B cell (primary cell): Measurements from ENCODE around the gene SHMT1. TPM values are rescaled to one million over a fixed set of nuclear protein-coding genes. Genes with fewer than 3 reads are reported as not detected.
"Not testable (repeated sequence)": the region's sequence is repeated elsewhere in the genome, so short reads cannot be mapped to it uniquely, and the experiment has no call there.

Experiments
- ATAC-seq: fragments of 200-7000 bp; cut with Tn5 transposase; one replicate; pipeline ENCODE4 v1.10.0; 2021; ENCODE audit warnings: low read depth, mild to moderate bottlenecking, moderate number of reproducible peaks, moderate library complexity
- CTCF ChIA-PET: fragments of 350-600 bp; sonication (Branson Sonifier 250); formaldehyde crosslinking; loops from one replicate; lab custom pipeline; 2021; ENCODE audit warnings: antibody characterized with exemption, inconsistent platforms; lab: Charles Lee
- POLR2A ChIA-PET: fragments of 350-600 bp; sonication (Branson Sonifier 250); formaldehyde crosslinking; loops from one replicate; lab custom pipeline; 2021; ENCODE audit warnings: antibody characterized with exemption; lab: Charles Lee
- DNase-seq: peaks from one replicate; pipeline ENCODE4 v3.0.0; 2013
- H2AFZ ChIP-seq: 2 replicates; pipeline ENCODE4 v1.6.1; 2012; ENCODE audit warnings: mild to moderate bottlenecking, low read depth, low read length; ENCODE audit not compliant: insufficient read depth, poor library complexity, severe bottlenecking
- H3K27ac ChIP-seq, 2 donors: 1 replicate in 1 of 2; 2 replicates in 1 of 2; pipeline ENCODE4 v1.5.1; 2012 to 2013; ENCODE audit warnings: low read length in 2 of 2, mild to moderate bottlenecking in 2 of 2, moderate library complexity in 1 of 2
- H3K27me3 ChIP-seq, 4 experiments: fragments of 200-600 bp in 1 of 4; sonication (generic) in 1 of 4; replicated peaks in 1 of 4; 1 replicate in 2 of 4; 2 replicates in 2 of 4; pipeline versions ENCODE4 v1.6.1 to v1.7.0; 2013 to 2016; ENCODE audit warnings: low read length in 3 of 4, mild to moderate bottlenecking in 2 of 4, mixed read lengths in 1 of 4, moderate library complexity in 1 of 4; ENCODE audit not compliant: insufficient read depth in 4 of 4, control insufficient read depth in 3 of 4; ENCODE audit errors: control extremely low read depth in 1 of 4
- H3K36me3 ChIP-seq, 2 experiments: replicated peaks in 1 of 2; 1 replicate in 1 of 2; 2 replicates in 1 of 2; pipeline versions ENCODE4 v1.6.1 to v1.7.1; 2013; ENCODE audit warnings: low read length in 1 of 2; ENCODE audit not compliant: insufficient read depth in 2 of 2, control insufficient read depth in 1 of 2; ENCODE audit errors: control extremely low read depth in 1 of 2, extremely low read depth in 1 of 2
- H3K4me1 ChIP-seq, 2 donors: fragments of 200-600 bp in 1 of 2; sonication (generic) in 1 of 2; 1 replicate in 1 of 2; 2 replicates in 1 of 2; pipeline versions ENCODE4 v1.5.1 to v1.6.1; 2013 to 2017; ENCODE audit warnings: low read length in 2 of 2; ENCODE audit not compliant: control insufficient read depth in 2 of 2, insufficient read depth in 2 of 2
- H3K4me2 ChIP-seq: replicated peaks from 2 replicates; pipeline ENCODE3; 2012; ENCODE audit warnings: mild to moderate bottlenecking, low read depth, low read length; ENCODE audit not compliant: poor library complexity, severe bottlenecking
- H3K4me3 ChIP-seq, 5 experiments: fragments of 200-600 bp in 1 of 5; sonication (generic) in 1 of 5; 1 replicate in 3 of 5; 2 replicates in 2 of 5; pipeline versions ENCODE4 v1.5.1 to v1.7.0; 2011 to 2016; ENCODE audit warnings: low read length in 4 of 5, mild to moderate bottlenecking in 4 of 5, low read depth in 2 of 5, control low read depth in 1 of 5, moderate library complexity in 1 of 5; ENCODE audit not compliant: insufficient read depth in 1 of 5; ENCODE audit errors: control extremely low read depth in 1 of 5, extremely low read depth in 1 of 5
- H3K79me2 ChIP-seq: fragments of 200-600 bp; sonication (generic); one replicate; pipeline ENCODE4 v1.6.0; 2016; ENCODE audit warnings: low read length; ENCODE audit not compliant: control insufficient read depth, insufficient read depth
- H3K9ac ChIP-seq: fragments of 200-600 bp; sonication (generic); 2 replicates; pipeline ENCODE4 v1.6.1; 2017; ENCODE audit warnings: mild to moderate bottlenecking, low read length, moderate library complexity
- H3K9me3 ChIP-seq, 3 donors: one replicate each; pipeline versions ENCODE4 v1.6.1 to v1.7.1; 2013; ENCODE audit warnings: low read length in 2 of 3; ENCODE audit not compliant: control insufficient read depth in 2 of 3, insufficient read depth in 1 of 3; ENCODE audit errors: control extremely low read depth in 1 of 3
- H4K20me1 ChIP-seq: 2 replicates; pipeline ENCODE4 v1.6.0; 2012; ENCODE audit warnings: mild to moderate bottlenecking, low read length; ENCODE audit not compliant: insufficient read depth, control insufficient read depth, poor library complexity, severe bottlenecking
- H3K27ac Mint-ChIP-seq: one replicate; pipeline ENCODE4 v1.8.0; 2021; ENCODE audit warnings: mixed read lengths
- H3K27me3 Mint-ChIP-seq: one replicate; pipeline ENCODE4 v1.8.0; 2021; ENCODE audit warnings: mixed read lengths
- H3K4me1 Mint-ChIP-seq: one replicate; pipeline ENCODE4 v1.8.0; 2021; ENCODE audit warnings: mixed read lengths
- H3K4me3 Mint-ChIP-seq: one replicate; pipeline ENCODE4 v1.8.0; 2021; ENCODE audit warnings: mixed read lengths
- H3K9me3 Mint-ChIP-seq: one replicate; pipeline ENCODE4 v1.8.0; 2022; ENCODE audit warnings: mixed read lengths; ENCODE audit not compliant: insufficient read depth
- EZH2 ChIP-seq: IDR thresholded peaks from 2 replicates; pipeline ENCODE4 v1.6.1; 2012; ENCODE audit warnings: borderline replicate concordance, low read depth, mild to moderate bottlenecking, moderate library complexity, low read length; ENCODE audit not compliant: insufficient read depth, poor library complexity, severe bottlenecking
- WGBS: methylation state at CpG from one replicate; pipeline ENCODE4 v1.1.5; 2013; ENCODE audit warnings: missing lambda C conversion rate; ENCODE audit not compliant: insufficient coverage; 5-methylcytosine and 5-hydroxymethylcytosine counted together
- intact Hi-C: fragments of 100-400 bp; cut with micrococcal nuclease; formaldehyde crosslinking; loops from one replicate; pipeline ENCODE4 v1.10.0; 2022
- polyA plus RNA-seq: library from polyadenylated mRNA; depleted of rRNA; stranded (reverse); fragments of >200 nt; gene quantifications from 2 replicates; pipeline ENCODE4 v1.2.3, GENCODE V29; 2012
- total RNA-seq, 2 donors: library from RNA; stranded (reverse); fragments of 120-200 nt in 1 of 2; gene quantifications; 1 replicate in 1 of 2; 2 replicates in 1 of 2; pipeline versions ENCODE4 v1.2.3 to v1.2.4, GENCODE V29; 2013 to 2022
- TF ChIP-seq, protein P1 (sequence below): fragments of 200-600 bp; IDR thresholded peaks from one replicate; pipeline ENCODE4 v1.8.0; 2022; ENCODE audit warnings: antibody characterized with exemption, mild to moderate bottlenecking

The SHMT1 gene
- total and polyA plus RNA-seq, 2 donors (not counting 1 experiment from before 2014, with no cell fraction given) = 6.9 to 23.5 TPM

DNA sequence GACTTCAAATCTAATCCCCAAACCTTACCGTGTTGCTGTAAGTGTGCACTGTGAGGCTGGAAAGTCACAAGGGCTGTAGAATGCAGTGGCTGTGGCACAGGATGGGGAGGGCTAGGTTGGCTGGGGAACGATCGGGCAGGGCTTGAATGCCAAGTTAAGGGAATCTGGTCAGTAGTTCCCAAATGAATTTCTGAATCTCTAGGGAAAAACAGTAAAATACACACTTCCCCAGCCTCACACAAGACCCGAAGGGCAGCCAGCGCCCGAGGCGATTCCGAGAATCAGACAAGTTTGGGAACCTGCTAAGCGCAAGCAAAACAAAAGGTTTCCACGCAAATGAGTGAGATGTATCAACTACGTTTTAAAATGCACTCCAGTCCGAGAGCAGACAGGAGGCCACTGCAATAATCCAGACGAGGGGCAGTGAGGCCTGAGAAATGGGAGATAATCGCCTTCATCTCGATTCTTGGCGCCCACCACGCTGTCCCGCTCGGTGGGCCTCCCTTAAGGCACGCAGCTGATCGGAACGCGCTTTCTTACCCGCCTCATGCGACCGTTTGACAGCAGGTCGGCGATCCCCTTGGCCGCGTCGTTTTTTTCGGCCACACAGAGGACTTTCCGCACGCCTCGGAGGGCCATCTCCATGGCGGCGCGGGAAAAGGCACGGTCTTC is 49.2 kb downstream of the SHMT1 start:
- Histone ChIP-seq H2AFZ (peak overlapping the region; percentile 91), H3K4me2 (peak overlapping the region; percentile 88), H3K9me3 (peaks cover 0 to 14% (median 0%) of the 10 kb centered on the region in 3 donors), H3K9ac (peak overlapping the region; percentile 92), H3K4me1 (peaks cover 43 to 52% of the 10 kb centered on the region in 2 donors), H3K4me3 (peak overlapping the region; percentile 74 to 98 (median 87)), H3K27ac (peak overlapping the region; percentile 91 to 99), H3K27me3 (no peaks in the 10 kb centered on the region), H3K36me3 (peaks cover 0 to 31% of the 10 kb centered on the region in 2 experiments), H3K79me2 (peaks cover 80% of the 10 kb centered on the region), H4K20me1 (peaks cover 57% of the 10 kb centered on the region)
- Mint-ChIP-seq H3K9me3 (no peaks in the 10 kb centered on the region), H3K4me3 (peak overlapping the region; percentile 96), H3K4me1 (peaks cover 67% of the 10 kb centered on the region), H3K27ac (peak overlapping the region; percentile 98), H3K27me3 (no peaks in the 10 kb centered on the region)
- intact Hi-C loops = no loop called here
- CTCF ChIA-PET = interaction anchor here (0.5 to 0.7 kb wide), 2 partner anchors 28 to 48 kb away, joined by 3 to 4 read pairs; no protein-coding TSS in a partner anchor
- WGBS = under 1% methylated on average over 36 of the region's 39 CpGs
- ATAC-seq (peak; percentile 4), DNase-seq (no peak)
- POLR2A ChIA-PET = interaction anchor here (0.7 to 1.3 kb wide), 4 partner anchors 49 to 130 kb away, joined by 3 to 4 read pairs (median 3); partner anchors contain the start of genes MIEF2 and SHMT1
- TF ChIP-seq, protein P1, sequence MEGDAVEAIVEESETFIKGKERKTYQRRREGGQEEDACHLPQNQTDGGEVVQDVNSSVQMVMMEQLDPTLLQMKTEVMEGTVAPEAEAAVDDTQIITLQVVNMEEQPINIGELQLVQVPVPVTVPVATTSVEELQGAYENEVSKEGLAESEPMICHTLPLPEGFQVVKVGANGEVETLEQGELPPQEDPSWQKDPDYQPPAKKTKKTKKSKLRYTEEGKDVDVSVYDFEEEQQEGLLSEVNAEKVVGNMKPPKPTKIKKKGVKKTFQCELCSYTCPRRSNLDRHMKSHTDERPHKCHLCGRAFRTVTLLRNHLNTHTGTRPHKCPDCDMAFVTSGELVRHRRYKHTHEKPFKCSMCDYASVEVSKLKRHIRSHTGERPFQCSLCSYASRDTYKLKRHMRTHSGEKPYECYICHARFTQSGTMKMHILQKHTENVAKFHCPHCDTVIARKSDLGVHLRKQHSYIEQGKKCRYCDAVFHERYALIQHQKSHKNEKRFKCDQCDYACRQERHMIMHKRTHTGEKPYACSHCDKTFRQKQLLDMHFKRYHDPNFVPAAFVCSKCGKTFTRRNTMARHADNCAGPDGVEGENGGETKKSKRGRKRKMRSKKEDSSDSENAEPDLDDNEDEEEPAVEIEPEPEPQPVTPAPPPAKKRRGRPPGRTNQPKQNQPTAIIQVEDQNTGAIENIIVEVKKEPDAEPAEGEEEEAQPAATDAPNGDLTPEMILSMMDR = no peak
- TF ChIP-seq EZH2 = no peak

DNA sequence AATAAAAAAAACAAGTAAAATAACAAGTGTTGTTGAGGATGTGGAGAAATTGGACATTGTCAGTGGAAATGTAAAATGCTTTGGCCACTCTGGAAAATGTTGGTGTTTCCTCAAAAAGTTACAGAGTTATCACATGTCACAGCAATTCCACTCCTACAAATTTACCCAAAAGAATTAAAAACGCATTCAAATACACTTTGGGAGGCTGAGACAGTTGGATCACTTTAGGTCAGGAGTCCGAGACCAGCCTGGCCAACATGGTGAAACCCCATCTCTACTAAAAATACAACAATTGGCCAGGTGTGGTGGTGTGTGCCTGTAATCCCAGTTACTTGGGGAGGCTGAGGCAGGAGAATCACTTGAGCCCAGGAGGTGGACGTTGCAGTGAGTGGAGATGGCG is 54.1 kb downstream of the SHMT1 start:
- H2AFZ ChIP-seq = no peak overlapping the region
- Mint-ChIP-seq H3K27ac (no peak overlapping the region), H3K27me3 (no peaks in the 10 kb centered on the region), H3K4me1 (peaks cover 22% of the 10 kb centered on the region), H3K9me3 (no peaks in the 10 kb centered on the region), H3K4me3 (no peak overlapping the region)
- DNase-seq = no peak
- intact Hi-C loops = no loop called here
- H3K4me1 ChIP-seq = peaks cover 8 to 11% of the 10 kb centered on the region in 2 donors
- no peaks in the 10 kb centered on the region for H3K9me3 ChIP-seq
- no peak overlapping the region for H3K9ac ChIP-seq
- H4K20me1 ChIP-seq = peaks cover 20% of the 10 kb centered on the region
- H3K4me3 ChIP-seq = no peak overlapping the region
- no peak for ATAC-seq
- no CpG with 5 or more reads among the region's 4 CpGs for WGBS
- TF ChIP-seq, protein P1 = no peak
- TF ChIP-seq EZH2 = no peak
- H3K36me3 ChIP-seq = peaks cover 6 to 31% of the 10 kb centered on the region in 2 experiments
- POLR2A ChIA-PET = no interaction called here
- no peaks in the 10 kb centered on the region for H3K27me3 ChIP-seq
- H3K79me2 ChIP-seq = peaks cover 41% of the 10 kb centered on the region
- H3K27ac ChIP-seq = no peak overlapping the region
- no peak overlapping the region for H3K4me2 ChIP-seq
- CTCF ChIA-PET = no interaction called here

DNA sequence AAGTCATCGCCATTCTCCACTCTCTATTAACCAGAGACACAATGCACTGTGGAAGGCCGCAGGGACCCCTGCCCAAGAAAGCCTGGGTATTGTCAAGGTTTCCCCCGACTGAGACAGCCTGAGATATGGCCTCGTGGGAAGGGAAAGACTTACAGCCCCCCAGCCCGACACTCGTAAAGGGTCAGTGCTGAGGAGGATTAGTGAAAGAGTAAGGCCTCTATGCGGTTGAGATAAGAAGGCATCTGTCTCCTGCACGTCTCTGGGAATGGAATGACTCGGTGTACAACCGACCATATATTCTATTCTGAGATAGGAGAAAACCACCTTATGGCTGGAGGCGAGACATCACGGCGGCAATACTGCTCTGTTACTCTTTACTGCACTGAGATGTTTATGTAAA is 60.1 kb downstream of the SHMT1 start:
- H4K20me1 ChIP-seq, intact Hi-C loops, H3K9ac ChIP-seq, H3K27me3 ChIP-seq, CTCF ChIA-PET, H3K9me3 Mint-ChIP-seq, H3K4me1 Mint-ChIP-seq, H3K79me2 ChIP-seq, H3K4me3 Mint-ChIP-seq, H3K4me1 ChIP-seq, H3K9me3 ChIP-seq, POLR2A ChIA-PET, H2AFZ ChIP-seq, H3K4me2 ChIP-seq, DNase-seq, H3K4me3 ChIP-seq, ATAC-seq, H3K27ac ChIP-seq, H3K27me3 Mint-ChIP-seq, H3K27ac Mint-ChIP-seq: not testable (repeated sequence)
- 97% methylated on average over 6 of the region's 13 CpGs for WGBS
- H3K36me3 ChIP-seq = peaks cover 18 to 65% of the 10 kb centered on the region in 2 experiments
